GM19467 (cell line): ENCODE results near the gene ROCK1.
"Not testable (repeated sequence)": the region's sequence is repeated elsewhere in the genome, so short reads cannot be mapped to it uniquely, and the experiment has no call there.

ENCODE experiments used
- ATAC-seq: cut with Tn5 transposase; IDR thresholded peaks from one replicate; pipeline ENCODE4 v1.9.1; 2021; ENCODE audit warnings: mild to moderate bottlenecking, moderate library complexity; ENCODE audit not compliant: unreplicated experiment

The ROCK1 gene

DNA sequence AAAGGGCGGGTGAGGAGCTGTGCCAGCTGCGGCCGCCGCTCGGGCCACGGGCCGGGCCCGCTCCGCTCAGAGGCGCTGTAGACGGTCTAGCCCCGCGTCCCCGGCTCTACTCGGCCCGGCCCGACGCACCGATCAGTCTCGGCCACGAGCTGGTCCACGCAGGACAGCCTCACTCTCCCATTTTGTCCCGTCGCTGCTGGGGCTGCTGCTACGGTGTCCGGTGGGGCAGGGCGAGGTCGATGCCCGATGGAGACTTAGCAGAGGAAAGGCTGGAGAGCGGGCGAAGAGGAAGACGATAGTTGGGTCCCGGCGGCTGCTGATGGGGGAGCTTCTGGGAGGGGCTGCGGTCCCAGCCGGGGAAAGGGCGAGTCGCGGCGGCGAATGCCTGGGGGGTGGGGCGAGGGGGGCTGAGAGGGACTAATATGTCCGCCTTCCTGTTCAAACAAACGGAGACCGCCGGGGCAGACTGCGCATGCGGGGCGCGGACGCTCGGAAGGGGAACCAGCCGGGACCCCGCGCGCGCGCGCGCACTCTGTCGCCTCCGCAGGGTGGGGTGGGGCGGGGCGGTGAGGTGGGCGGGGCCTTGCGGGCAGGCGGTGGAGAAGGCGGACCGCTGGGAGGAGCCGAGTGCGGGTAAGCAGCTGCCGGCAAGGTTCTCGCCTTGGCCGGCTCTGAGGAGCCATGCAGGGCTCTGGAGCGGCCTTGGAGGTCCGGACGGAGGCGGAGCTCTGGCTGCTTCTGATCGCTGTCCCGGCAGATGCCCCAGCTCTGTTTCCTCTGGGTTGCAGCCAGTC lies at the start of gene ROCK1:
Gene ROCK1, minus strand, starts transcription at position 468 of the 794 bp plus-strand sequence. CDS start 903 bp downstream, outside the sequence.
- peak; percentile 93 for ATAC-seq

DNA sequence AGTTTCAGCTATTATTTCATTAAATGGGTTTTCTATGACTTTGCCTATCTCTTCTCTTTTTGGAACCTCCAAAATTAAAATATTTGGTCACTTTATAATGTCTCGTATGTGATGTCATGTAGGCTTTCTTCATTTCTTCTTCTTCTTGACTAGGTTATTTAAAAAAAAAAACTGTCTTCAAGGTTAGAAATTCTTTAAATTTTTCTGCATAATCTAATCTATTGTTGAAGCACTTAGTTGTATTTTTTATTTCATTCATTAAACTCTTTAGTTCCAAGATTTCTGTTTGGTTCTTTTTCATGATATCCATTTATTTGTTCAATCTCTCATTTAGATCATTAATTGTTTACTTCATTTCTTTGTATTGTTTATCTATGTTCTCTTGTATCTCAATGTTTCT lies 43.8 kb upstream of the ROCK1 start:
- ATAC-seq: no peak

DNA sequence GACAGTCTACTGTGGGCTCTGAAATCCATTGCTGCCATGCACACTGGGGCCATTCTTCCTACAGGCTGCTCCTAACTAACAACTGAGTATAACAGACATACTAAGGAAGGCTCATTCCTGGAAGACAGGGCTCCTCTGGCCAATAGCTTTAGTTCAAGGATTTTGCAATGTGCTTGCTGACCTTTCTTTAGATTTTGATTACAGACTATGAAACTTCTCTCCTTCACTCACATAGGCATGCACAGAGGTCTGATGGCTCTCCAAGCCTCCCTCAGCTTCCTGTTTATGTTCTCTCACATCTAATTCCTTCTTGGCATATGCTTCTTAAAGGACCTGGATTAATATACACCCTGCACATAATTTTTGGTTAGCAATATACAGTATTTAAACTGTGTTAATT lies 34.4 kb upstream of the ROCK1 start:
- ATAC-seq: no peak

DNA sequence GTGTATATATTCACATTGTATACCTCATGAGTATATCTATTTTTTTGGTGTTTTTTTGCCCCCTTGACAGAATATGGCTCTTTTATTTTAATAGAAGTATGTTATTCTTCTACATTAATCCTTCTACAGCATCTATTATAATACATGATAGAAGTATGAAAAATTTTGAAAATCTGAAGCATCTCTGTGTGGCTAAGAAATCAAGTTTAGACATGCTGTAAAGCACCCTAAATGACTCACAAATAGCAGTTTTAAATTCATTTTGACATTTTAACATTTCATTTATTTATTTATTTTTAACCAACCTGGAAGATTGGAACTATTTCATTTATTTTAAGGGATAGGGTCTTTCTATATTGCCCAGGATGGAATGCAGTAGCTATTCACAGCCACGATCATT lies 33.8 kb upstream of the ROCK1 start:
- no peak for ATAC-seq

DNA sequence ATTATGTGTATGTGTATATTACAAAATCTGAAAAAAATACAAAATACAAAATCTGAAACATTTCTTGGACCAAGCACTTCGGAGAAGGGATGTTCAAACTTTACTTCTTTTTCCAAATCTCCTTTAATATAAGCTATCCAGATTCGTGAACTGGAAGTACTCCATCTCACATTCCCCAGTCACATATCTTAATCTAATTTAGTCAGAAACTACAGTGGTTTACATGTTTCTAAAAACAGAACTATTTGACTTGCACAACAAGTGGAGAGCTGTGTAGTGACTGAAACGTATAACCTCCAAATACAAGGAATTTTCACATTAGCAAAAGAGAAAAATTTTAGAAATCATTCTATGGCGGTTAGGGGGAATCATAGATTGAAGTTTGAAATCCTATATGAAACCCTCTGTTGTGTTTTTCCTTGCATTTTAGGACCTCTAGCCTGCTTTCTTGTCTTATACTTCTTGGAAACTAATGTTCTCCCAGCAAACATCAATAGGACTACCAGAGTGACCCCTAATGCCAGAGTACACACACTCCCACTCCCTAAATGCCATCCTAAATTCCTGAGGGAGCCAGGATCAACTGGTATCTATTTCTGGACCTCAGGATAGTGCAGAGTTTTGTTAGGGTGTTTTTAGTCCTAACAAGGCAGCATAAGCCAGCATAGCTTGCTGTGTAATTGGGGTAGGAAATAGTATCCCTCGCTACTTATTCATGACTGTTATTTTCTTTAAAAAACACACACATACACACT lies 30.2 kb upstream of the ROCK1 start:
- ATAC-seq: no peak

DNA sequence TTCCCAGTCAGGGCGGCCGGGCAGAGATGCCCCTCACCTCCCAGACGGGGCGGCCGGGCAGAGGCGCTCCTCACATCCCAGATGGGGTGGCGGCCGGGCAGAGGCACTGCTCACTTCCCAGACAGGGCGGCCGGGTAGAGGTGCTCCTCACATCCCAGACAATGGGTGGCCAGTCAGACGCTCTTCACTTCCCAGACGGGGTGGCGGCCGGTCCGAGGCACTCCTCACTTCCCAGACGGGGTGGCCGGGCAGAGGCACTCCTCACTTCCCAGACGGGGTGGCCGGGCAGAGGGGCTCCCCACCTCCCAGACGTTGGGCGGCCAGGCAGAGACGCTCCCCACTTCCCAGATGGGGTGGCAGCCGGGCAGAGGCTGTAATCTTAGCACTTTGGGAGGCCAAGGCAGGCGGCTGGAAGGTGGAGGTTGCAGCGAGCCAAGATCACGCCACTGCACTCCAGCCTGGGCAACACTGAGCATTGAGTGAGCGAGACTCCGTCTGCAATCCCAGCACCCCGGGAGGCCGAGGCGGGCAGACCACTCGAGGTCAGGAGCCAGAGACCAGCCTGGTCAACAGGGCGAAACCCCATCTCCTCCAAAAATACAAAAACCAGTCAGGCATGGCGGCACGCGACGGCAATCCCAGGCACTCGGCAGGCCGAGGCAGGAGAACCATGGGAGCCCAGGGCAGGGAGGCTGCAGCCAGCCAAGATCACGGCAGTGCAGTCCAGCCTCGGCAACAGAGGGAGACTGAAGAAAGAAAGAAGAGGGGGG lies 26.3 kb upstream of the ROCK1 start:
- not testable (repeated sequence) for ATAC-seq

DNA sequence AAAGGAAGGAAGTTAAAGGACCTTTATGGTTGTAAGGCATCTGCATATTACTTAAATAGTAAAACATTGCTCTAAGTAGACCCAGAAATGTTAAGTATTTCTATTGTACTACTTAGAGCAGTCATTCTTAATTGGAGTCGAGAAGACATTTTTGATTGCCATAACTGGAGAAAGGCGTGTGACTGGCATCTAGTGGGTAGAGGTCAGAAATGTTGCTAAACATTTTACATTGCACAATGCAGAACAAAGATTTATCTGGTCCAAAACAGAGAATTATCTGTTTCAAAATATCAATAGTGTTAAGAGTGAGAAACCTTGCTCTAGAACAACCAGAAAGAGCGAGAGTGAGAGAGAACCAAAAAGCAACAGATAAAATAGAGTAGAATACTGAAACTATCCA lies 23.3 kb upstream of the ROCK1 start:
- no peak for ATAC-seq

DNA sequence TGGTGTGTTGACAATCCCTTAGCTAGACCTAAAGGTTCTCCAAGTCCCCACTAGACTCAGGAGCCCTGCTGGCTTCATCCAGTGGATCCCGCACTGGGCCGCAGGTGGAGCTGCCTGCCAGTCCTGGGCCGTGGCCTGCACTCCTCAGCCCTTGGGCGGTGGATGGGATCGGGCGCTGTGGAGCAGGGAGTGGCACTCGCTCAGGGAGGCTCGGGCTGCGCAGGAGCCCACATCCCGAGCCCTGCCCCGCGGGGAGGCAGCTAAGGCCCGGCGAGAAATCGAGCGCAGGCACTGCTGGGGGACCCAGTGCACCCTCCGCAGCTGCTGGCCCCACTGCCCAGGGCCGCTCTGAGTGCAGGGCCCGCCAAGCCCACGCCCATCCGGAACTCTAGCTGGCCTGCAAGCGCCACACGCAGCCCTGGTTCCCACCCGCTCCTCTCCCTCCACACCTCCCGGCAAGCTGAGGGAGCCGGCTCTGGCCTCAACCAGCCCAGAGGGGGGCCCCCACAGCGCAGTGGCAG lies 20.8 kb upstream of the ROCK1 start:
- ATAC-seq: no peak

DNA sequence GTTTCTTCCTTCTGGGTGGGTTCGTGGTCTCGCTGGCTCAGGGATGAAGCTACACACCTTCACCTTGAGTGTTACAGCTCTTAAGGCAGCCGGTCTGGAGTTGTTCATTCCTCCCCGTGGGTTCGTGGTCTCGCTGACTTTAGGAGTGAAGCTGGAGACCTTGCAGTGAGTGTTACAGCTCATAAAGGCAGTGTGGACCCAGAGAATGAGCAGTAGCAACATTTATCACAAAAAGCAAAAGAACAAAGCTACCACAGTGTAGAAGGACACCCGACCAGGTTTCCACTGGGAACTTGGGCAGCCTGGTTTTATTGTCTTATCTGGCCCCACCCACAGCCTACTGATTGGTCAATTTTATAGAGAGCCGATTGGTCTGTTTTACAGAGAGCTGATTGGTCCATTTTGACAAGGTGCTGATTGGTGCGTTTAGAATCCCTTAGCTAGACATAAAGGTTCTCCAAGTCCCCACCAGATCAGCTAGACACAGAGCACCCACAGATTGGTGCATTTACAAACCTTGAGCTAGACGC lies 20.1 kb upstream of the ROCK1 start:
- no peak for ATAC-seq

DNA sequence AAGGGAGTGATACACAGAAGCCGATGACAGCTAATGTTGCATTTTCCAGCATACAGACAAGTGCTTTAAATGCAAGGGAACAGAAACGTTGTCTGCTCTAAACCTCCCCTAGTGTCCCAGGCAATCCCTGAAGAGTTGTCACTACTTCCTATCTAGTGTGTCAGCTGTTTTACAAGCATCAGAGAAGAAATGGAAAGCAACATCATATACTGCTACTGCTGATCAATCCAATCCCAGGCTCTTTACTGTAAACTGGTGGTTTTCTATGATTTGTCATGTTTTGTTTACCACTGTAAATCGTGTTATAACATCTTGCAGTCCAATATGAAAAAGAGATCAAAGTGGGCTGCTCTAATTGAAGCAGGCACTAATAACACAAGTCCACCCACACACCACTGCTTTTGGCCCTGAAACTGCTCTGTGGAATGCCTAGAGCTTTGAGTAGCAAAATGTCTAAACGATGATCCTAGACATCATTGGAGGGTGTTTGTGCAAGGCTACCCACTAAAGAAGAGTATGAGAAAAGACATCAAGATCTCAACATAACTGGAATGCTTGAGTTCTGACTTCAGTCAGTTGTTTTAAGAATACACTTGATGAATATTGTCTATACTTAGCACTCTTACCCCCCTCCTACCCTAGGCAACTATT lies 18.1 kb upstream of the ROCK1 start:
- ATAC-seq: no peak

DNA sequence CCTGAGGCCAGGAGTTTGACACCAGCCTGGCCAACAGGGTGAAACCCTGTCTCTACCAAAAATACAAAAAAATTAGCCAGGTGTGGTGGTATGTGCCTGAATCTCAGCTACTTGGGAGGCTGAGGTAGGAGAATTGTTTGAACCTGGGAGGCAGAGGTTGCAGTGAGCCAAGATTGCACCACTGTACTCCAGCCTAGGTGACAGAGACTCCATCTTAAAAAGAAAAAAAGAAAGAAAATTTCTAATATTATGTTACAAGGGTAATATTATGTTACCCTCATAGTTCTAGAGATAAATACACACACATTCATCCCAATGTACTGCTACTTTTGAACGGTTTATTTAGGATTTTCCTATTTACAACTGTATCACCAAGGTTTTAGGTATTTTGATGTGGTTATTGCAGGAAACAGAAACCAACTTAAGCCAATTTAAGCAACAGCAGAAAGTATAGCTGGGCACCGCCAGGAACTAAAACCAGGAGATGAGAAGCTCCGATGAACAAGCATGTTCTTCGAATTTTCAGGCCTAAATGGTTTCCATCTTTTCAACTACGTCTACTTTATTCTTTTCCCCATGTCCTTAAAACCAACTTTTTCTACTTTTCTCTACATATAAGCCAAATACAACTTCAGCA lies 11.8 kb upstream of the ROCK1 start:
- no peak for ATAC-seq

DNA sequence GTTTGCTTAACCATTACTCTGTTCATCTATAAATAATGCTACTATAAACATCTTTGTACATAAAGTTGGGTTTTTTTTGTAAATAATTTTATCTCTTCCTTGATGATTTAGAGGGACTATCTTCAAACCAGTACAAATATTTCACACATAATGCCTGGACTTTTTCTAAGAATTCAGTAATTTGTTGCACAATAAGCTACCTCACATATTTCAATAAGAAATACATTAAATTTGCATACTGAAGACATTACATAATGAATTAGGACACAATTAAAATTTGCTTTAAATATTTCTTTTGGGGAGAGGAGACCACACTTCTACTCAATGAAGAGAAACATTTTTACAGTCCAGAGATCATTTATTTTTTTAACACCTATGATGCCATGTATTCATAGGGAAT lies 7.2 kb upstream of the ROCK1 start:
- no peak for ATAC-seq

DNA sequence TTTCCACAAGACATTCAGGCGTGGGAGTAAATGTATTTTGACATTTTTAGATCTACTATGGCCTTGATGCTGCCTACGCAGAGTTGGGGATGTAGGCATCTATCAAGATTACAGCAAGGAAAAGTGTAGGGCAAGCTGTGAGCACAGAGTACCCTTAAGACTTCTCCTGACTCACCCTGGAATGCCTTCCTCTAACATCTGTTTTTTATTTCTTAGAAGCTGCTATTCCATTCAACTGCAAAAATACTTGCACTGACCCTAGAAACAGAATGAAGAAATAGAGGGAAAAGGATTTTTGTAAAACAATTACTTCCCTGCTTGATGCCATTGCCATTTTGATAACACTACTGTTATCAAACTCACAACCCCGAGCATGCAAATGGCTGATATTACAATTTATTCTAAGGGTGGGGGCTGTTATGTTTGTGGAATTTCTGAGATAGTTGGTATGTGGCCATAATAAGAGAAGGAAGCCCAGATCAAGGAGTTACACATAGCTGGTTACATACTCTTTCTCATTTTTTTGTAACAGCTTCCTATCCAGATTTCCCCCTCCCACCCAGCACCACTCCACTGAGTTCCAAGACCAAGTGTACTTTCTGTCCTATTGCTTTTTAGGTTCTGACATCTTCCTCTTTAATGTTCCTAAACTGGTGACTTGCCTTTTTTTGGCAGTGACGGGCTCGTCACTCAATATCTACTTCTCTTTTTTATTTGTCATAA lies 6.0 kb upstream of the ROCK1 start:
- ATAC-seq: no peak

DNA sequence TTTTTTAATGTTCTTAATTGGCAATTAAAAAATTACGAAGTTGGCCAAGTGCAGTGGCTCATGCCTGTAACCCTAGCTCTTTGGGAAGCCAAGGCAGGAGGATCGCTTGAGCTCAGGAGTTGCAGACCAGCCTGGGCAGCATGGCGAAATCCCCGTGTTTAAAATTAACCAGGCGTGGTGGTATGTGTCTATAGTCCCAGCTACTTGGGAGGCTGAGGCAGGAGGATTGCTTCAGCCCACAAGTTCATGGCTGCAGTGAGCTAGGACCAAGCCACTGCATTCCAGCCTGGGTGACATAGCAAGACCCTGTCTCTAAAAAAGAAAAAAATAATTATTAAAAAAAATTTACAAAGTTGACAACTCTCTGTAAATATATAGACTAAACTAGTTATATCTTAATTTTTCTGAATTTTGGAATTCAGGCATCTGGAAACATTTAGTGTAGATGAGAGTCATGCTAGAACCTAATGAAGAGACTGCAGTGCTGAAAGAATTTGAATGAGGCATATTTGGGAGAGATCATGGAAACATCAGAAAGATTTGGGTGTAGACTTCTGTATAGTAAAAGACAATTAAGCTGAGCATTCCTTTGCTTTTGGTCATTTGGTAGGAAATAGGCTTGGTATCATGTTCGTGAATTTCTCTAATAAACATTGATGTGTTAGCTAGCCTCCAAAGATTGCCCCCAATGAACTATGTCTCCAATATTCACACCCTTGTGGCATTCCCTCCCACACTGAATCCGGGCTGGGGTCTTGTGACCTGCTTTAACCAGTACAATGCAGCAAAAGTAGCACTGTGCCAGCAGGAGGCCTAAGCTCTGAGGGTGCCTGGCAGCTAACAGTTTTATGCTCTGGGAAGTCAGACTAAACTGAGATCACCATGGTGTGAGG lies 4.2 kb upstream of the ROCK1 start:
- ATAC-seq: no peak

DNA sequence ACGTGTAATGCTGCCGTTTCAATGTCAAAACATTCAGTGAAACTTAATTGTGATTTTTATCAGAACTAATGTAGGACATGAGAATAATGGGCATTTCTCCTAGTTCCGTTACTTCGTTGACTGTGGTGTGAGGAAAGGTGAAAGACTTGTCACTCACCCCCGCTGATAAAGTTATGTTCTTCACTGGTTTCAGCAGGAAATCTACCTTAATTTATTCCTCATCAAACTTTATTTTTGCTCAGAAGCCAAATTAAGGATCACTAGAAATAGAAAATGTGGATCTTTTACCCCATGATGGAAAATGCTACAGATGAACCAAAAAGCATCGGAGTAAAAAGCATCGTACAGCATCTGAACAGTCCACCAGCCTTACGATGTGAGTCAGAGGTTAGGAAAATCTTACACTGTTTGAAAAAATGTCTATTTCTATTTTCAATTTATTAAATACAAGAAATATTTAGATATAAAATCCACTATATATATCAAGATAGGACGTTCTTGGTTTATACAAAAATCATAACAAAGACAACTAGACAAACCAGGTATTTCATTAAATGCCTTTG lies 1.0 kb upstream of the ROCK1 start:
- no peak for ATAC-seq

DNA sequence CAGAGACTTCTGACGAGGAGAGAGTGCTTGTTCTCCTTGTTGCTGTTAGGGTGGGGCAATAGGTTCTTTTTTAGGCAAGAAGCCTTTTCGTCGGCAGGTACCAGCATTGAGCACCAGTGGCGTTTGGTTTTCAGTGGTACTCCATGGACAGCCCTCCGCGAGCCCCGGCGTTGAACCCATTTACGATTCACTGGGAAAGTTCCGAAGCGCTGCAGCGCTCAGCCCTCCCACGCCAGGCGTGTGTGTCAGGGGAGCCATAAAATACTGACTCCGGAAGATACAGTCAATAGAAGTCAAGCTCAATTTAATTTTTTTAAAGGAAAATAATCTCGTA lies 494 bp upstream of the ROCK1 start:
- no peak for ATAC-seq

DNA sequence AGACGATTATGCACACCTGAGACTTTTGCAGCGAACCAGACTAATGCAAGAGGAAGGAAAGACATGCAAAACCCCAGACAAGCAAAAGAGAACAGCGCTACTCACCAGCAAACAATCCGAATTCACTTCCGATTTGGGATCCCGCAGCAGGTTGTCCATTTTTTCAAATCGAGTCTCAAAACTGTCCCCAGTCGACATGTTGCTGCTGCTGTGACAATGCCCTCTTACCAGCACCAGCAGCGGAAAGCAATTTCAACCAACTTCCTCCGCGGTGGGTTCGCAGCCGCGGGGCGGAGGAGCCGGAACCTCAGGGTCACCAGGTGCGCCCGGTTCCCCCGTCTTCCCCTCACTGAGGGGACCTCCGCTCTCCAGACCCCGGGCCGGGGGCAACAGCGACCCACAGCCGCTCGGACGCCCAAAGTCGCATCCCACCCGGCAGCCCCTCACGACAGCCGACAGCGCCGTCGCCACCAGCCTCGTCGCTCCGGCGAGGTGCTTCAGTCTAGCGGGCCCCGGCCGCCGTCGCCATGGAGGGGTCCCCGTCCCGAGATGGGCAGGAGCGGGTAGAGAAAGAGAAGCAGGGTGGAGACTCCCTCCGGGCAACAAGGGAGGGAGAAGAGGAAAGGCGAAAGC lies 784 bp downstream of the ROCK1 start:
- peak; percentile 34 for ATAC-seq
